NOMO-1 treated with dmso at 0.1 percent for 144 hours (cell line): Measurements from ENCODE around the gene MYO9B.

Source experiments
- DNase-seq: peaks from one replicate; lab custom pipeline; 2025; ENCODE audit not compliant: unreplicated experiment; lab: John Stamatoyannopoulos, UW

Gene MYO9B

GRCh38 chr19:17236811-17237543 lies 161.4 kb downstream of the MYO9B start:
- DNase-seq, result no peak

DNA sequence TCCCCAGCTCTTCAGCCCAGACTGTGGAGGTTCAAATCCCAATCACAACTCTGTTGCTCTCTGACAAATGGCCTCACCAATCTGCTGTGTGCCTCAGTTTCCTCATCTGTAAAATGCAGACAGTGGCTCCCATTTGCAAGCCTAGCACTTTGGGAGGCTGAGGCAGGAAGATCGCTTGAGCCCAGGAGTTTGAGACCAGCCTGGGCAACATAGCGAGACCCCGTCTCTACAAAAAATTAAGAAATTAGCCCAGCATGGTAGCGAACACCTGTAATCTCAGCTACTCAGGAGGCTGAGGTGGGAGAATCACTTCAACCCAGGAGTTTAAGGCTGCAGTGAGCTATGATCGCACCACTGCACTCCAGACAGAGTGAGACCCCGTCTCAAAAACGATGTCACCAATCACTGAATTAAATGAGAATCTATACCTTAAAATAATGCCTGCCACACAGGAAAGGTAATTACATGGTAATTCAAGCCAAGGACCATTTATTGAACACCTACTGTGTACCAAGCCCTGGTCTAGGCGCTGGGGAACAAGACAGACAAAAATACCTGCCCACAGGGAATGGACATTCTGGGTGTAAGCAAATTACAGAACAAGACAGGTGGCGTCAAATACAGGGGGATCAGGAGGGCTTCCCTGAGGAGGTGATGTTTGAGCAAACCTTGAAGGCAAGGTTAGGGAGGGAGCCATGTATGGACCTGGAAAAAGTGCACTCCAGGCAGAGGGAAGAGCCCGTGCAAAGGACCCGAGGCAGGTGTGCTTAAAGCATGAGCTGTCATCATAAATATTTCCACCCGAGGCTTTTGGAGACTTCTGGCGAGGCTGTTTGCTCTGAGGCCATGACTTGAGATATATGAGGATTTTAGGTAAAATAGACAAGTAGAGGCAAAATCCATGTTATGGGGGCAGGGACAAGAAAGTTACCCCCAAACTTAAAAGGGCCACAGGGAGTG lies 162.4 kb downstream of the MYO9B start:
- no peak for DNase-seq

DNA sequence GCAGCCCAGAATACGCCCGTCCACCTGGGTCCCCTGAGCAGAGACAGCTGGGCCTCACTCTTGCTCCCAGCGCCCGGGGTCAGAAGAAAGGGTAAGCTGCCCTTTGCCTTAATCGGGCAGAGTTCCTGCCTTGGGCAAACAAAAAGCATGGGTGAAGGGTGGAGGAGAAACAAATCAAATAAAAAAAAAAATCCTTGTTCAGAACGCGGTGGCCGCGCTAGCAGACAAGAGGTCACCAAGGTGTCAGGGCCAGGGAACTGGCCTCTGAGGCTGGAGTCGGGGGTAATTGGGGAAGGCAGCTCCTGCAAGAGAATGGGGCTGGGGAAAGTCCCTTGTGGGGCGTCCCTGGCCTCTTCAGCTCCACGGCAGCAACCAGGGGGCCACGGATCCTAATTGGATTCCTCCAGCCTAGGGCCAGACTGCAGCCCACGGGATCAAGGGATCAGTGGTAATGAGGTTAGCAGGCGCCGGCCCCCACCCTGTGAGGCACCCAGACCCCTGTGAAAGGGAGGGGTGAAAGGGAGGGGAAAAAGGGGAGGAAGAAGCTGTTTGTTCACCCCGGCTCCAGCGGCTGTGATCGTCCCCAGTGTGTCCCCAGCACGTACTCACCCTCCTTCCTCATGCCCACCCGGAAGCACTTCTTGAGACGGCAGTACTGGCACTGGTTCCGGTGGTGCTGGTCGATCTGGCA lies 164.6 kb downstream of the MYO9B start:
- no peak for DNase-seq

DNA sequence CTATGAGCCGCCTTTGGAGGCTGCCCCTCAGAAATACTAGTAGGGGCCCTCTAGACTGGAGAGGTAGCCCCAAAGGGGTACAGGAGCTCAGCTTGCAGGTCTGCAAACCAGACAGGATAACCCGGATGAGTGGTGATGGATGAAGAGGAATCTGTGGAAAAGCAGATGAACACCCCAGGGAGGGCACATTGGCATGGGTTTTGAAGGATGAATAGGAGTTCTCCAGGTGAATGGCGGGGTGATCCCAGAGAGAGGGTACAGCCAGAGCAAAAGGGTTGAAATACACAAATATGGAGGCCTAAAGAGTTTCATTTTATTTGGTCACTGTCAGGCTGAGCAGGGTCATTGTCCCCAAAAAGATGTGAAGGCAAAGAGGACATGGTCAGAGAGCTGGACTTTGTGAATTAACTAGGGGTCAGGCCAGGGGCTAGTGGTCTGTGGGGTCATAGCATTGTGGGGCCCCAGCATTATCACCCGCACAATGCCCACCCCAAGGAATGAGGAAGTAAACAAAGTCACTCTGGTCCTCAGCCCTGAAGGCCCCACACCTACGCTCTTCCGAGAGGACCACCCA lies 165.3 kb downstream of the MYO9B start:
- DNase-seq, result no peak

GRCh38 chr19:17242431-17243208 lies 167.0 kb downstream of the MYO9B start:
- no peak for DNase-seq

GRCh38 chr19:17243211-17243829 lies 167.7 kb downstream of the MYO9B start:
- no peak for DNase-seq

GRCh38 chr19:17243830-17244617 lies 168.4 kb downstream of the MYO9B start:
- DNase-seq, result no peak

GRCh38 chr19:17244618-17245534 lies 169.3 kb downstream of the MYO9B start:
- no peak for DNase-seq

DNA sequence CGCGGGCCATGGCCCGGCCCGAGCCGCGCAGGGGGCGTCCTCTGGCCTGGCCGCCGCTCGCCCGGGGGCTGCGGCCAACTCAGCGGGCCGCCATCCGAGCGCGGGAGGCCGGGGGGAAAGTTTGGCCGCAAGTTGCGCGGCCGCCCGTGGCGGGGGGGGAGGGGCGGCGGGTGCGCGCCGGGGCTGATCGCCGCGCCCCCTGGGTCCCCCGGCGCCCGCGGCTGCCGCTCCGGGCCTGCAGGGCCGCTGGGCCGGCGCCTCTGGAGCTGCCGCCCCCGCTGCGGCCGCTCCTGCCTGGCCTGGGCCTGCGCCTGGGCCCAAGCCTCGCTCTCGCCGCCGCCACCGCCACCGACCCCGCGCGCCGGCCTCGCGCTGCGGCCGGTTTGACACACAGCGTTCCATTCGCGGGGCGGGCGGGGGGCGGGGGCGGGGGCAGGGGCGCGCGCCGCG lies 170.0 kb downstream of the MYO9B start, which contains the start of gene NR2F6:
NR2F6 (minus strand) TSS at position 385 of the 450 bp plus-strand sequence. CDS start 699 bp downstream, outside the sequence.
- DNase-seq, result no peak

GRCh38 chr19:17246681-17247425 lies 171.3 kb downstream of the MYO9B start:
- no peak for DNase-seq

- DNase-seq, result no peak
Observed at GRCh38 chr19:17248011-17248776, 172.6 kb downstream of the MYO9B start.

GRCh38 chr19:17249887-17250548 lies 174.4 kb downstream of the MYO9B start:
- DNase-seq, result no peak

GRCh38 chr19:17254636-17255035 lies 179.1 kb downstream of the MYO9B start:
- no peak for DNase-seq

DNA sequence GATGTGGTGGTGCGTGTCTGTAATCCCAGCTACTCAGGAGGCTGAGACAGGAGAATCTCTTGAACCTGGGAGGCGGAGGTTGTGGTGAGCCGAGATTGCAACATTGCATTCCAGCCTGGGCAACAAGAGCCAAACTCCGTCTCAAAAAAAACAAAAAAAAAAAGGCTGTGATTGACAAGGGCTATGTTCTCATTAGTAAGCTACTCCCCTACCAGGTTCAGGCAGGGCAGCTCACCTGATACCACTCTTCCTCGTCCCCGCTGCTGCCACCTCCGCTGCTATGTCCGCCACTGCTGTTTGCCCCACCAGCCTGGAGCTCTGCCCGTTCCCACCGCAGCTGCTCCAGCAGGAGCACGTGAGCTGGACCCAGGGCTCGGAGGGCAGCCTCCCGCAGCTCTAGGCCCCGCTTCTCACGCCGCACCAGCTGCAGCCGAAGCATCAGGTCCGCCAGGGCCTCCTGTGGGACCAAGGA lies 179.6 kb downstream of the MYO9B start:
- no peak for DNase-seq

- no peak for DNase-seq
Observed at GRCh38 chr19:17256130-17256529, 180.6 kb downstream of the MYO9B start.
